ENCODE measurements around the gene LRP1B.
"Not testable (repeated sequence)": the region's sequence is repeated elsewhere in the genome, so short reads cannot be mapped to it uniquely, and the experiment has no call there.

LRP1B gene

GRCh38 chr2:141900826-141901225 lies 230.0 kb downstream of the LRP1B start:
- no peak for DNase-seq (ENCODE audit: low read depth in 3 of 3, low spot score in 1 of 3)

- DNase-seq (ENCODE audit: low read depth in 3 of 3, low spot score in 1 of 3): no peak
Observed at GRCh38 chr2:141899740-141900139, 231.1 kb downstream of the LRP1B start.

- DNase-seq (ENCODE audit: low read depth in 3 of 3, low spot score in 1 of 3): no peak
Observed at GRCh38 chr2:141889788-141890187, 241.0 kb downstream of the LRP1B start.

GRCh38 chr2:141888987-141889555 lies 241.7 kb downstream of the LRP1B start:
- DNase-seq (ENCODE audit: low read depth in 3 of 3, low spot score in 1 of 3): no peak

- DNase-seq (ENCODE audit: low read depth in 3 of 3, low spot score in 1 of 3): no peak
Observed at GRCh38 chr2:141887363-141887762, 243.5 kb downstream of the LRP1B start.

- DNase-seq (ENCODE audit: low read depth in 3 of 3, low spot score in 1 of 3): no peak
Observed at GRCh38 chr2:141878016-141878415, 252.8 kb downstream of the LRP1B start.

- DNase-seq (ENCODE audit: low read depth in 3 of 3, low spot score in 1 of 3): no peak
Observed at GRCh38 chr2:141871913-141872634, 258.7 kb downstream of the LRP1B start.

GRCh38 chr2:141869572-141869971 lies 261.2 kb downstream of the LRP1B start:
- DNase-seq (ENCODE audit: low read depth in 3 of 3, low spot score in 1 of 3): no peak

- DNase-seq (ENCODE audit: low read depth in 3 of 3, low spot score in 1 of 3): no peak
Observed at GRCh38 chr2:141863964-141864363, 266.9 kb downstream of the LRP1B start.

- DNase-seq (ENCODE audit: low read depth in 3 of 3, low spot score in 1 of 3): no peak
Observed at GRCh38 chr2:141856215-141856919, 274.4 kb downstream of the LRP1B start.

- DNase-seq (ENCODE audit: low read depth in 3 of 3, low spot score in 1 of 3): no peak
Observed at GRCh38 chr2:141848191-141848590, 282.6 kb downstream of the LRP1B start.

- no peak for DNase-seq (ENCODE audit: low read depth in 3 of 3, low spot score in 1 of 3)
Observed at GRCh38 chr2:141844231-141844630, 286.6 kb downstream of the LRP1B start.

- no peak for DNase-seq (ENCODE audit: low read depth in 3 of 3, low spot score in 1 of 3)
Observed at GRCh38 chr2:141835103-141835502, 295.7 kb downstream of the LRP1B start.

GRCh38 chr2:141828761-141829160 lies 302.1 kb downstream of the LRP1B start:
- DNase-seq (ENCODE audit: low read depth in 3 of 3, low spot score in 1 of 3): no peak

GRCh38 chr2:141824790-141825189 lies 306.0 kb downstream of the LRP1B start:
- DNase-seq (ENCODE audit: low read depth in 3 of 3, low spot score in 1 of 3): no peak

GRCh38 chr2:141820893-141821292 lies 309.9 kb downstream of the LRP1B start:
- no peak for DNase-seq (ENCODE audit: low read depth in 3 of 3, low spot score in 1 of 3)

- not testable (repeated sequence) for DNase-seq (ENCODE audit: low read depth in 3 of 3, low spot score in 1 of 3)
Observed at GRCh38 chr2:141815320-141815719, 315.5 kb downstream of the LRP1B start.

- DNase-seq (ENCODE audit: low read depth in 3 of 3, low spot score in 1 of 3): no peak
Observed at GRCh38 chr2:141814150-141814549, 316.7 kb downstream of the LRP1B start.

GRCh38 chr2:141810148-141810547 lies 320.7 kb downstream of the LRP1B start:
- DNase-seq (ENCODE audit: low read depth in 3 of 3, low spot score in 1 of 3): no peak

GRCh38 chr2:141806090-141806489 lies 324.7 kb downstream of the LRP1B start:
- DNase-seq (ENCODE audit: low read depth in 3 of 3, low spot score in 1 of 3): no peak

- DNase-seq (ENCODE audit: low read depth in 3 of 3, low spot score in 1 of 3): no peak
Observed at GRCh38 chr2:141805302-141805701, 325.5 kb downstream of the LRP1B start.

GRCh38 chr2:141796449-141796848 lies 334.4 kb downstream of the LRP1B start:
- DNase-seq (ENCODE audit: low read depth in 3 of 3, low spot score in 1 of 3): no peak

All from stimulated activated CD4-positive, alpha-beta T cell treated with anti-CD3 and anti-CD28 coated beads, TNF-alpha, amount 100 ng/mL, for 1 hour (primary cell).